Activated naive CD8-positive, alpha-beta T cell treated with anti-CD3 and anti-CD28 coated beads, Interleukin-2, amount 10 ng/mL, durations not matched to agents 7 days and 5 days (primary cell): Measurements from ENCODE around the gene ZNF324B. TPM values are rescaled to one million over a fixed set of nuclear protein-coding genes. Genes with fewer than 3 reads are reported as not detected.
A peak's percentile ranks its signal among the peaks of the same experiment; 100 is the strongest.
"Not testable (repeated sequence)": the region's sequence is repeated elsewhere in the genome, so short reads cannot be mapped to it uniquely, and the experiment has no call there.

Experiments
- ATAC-seq: fragments of 150-1000 bp; cut with Tn5 transposase; one replicate; pipeline ENCODE4 v1.10.0; 2021; ENCODE audit warnings: low read depth, moderate library complexity
- POLR2A ChIA-PET: fragments of 350-600 bp; sonication (Branson Sonifier 250); formaldehyde crosslinking; loops from one replicate; lab custom pipeline; 2021; ENCODE audit warnings: antibody characterized with exemption; lab: Charles Lee
- DNase-seq: peaks from one replicate; pipeline ENCODE4 v3.0.0; 2021
- H3K27ac Mint-ChIP-seq: one replicate; pipeline ENCODE4 v1.8.0; 2022; ENCODE audit warnings: mild to moderate bottlenecking, mixed read lengths
- H3K27me3 Mint-ChIP-seq: one replicate; pipeline ENCODE4 v1.8.0; 2022; ENCODE audit warnings: mild to moderate bottlenecking, moderate library complexity, mixed read lengths
- H3K36me3 Mint-ChIP-seq: one replicate; pipeline ENCODE4 v1.8.0; 2021; ENCODE audit warnings: mild to moderate bottlenecking, mixed read lengths
- H3K4me1 Mint-ChIP-seq: one replicate; pipeline ENCODE4 v1.8.0; 2021; ENCODE audit warnings: mixed read lengths
- H3K4me3 Mint-ChIP-seq: one replicate; pipeline ENCODE4 v1.8.0; 2022; ENCODE audit warnings: mild to moderate bottlenecking, moderate library complexity, mixed read lengths
- H3K9me3 Mint-ChIP-seq: one replicate; pipeline ENCODE4 v1.8.0; 2021; ENCODE audit warnings: mixed read lengths
- total RNA-seq, 2 experiments: library from RNA; stranded (reverse); gene quantifications; one replicate each; pipeline ENCODE4 v1.2.3, GENCODE V29; 2021

Gene ZNF324B
- total RNA-seq, 2 experiments from 2014 or later = 11.6 to 13.9 TPM

GRCh38 chr19:58434217-58434616 is 17.2 kb upstream of the ZNF324B start:
- H3K27me3 Mint-ChIP-seq = no peaks in the 10 kb centered on the region
- POLR2A ChIA-PET = interaction anchor here (1.1 kb wide), 1 partner anchor 12 kb away, joined by 3 read pairs; no protein-coding TSS in a partner anchor
- ATAC-seq (no peak), DNase-seq (no peak)
- H3K36me3 Mint-ChIP-seq = peaks cover 85% of the 10 kb centered on the region
- H3K27ac Mint-ChIP-seq = no peak overlapping the region
- H3K9me3 Mint-ChIP-seq = peaks cover 45% of the 10 kb centered on the region
- H3K4me3 Mint-ChIP-seq = no peak overlapping the region
- H3K4me1 Mint-ChIP-seq = peaks cover 9% of the 10 kb centered on the region

- Mint-ChIP-seq H3K4me3 (peak within 1 kb of the TSS; percentile 98), H3K4me1 (peaks cover 21% of the 10 kb centered on the region), H3K9me3 (peaks cover 40% of the 10 kb centered on the region), H3K36me3 (peaks cover 45% of the 10 kb centered on the region), H3K27ac (peak within 1 kb of the TSS; percentile 96), H3K27me3 (no peaks in the 10 kb centered on the region)
- peak; percentile 89 for DNase-seq
- peak; percentile 98 for ATAC-seq
- POLR2A ChIA-PET = interaction anchor here (0.6 to 1.3 kb wide), 8 partner anchors 11 to 211 kb away, joined by 3 to 5 read pairs (median 3); partner anchors contain the start of genes ERVK3-1, ZNF324B, ZNF544 and ZNF584
Observed at GRCh38 chr19:58439576-58440554, 11.6 kb upstream of the ZNF324B start, which contains the start of gene ZNF132. Gene ZNF132 (minus strand): TSS chr19:58440153. CDS start chr19:58439821, 332 bp downstream.

DNA sequence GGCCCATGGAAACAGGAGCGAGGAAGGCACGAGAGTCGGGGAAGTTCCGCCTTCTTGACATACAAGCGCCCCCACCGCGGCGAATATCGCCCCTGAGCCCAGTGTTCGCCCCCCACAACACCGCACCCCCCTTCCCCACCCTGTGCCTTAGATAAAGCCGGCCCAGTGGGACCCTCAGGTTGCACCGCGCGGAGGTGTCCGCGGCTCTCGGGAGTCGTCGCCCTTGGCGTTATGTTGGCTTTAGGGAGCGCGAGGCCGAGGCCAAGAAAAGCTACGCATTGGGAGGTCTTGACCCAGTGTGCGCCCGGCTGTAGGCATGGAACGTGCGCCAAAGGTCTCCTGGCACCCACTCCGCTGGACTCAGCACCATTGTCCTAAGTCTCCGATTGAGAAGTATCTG is 10.9 kb upstream of the ZNF324B start:
- peaks cover 21% of the 10 kb centered on the region for H3K4me1 Mint-ChIP-seq
- no peak for DNase-seq
- ATAC-seq = peak; percentile 1
- POLR2A ChIA-PET = interaction anchor here (0.6 to 1.3 kb wide), 7 partner anchors 11 to 212 kb away, joined by 3 to 5 read pairs (median 3); partner anchors contain the start of genes CHMP2A, ZNF324B, ZNF544 and ZNF584
- peak overlapping the region; percentile 98 for H3K4me3 Mint-ChIP-seq
- H3K36me3 Mint-ChIP-seq = peaks cover 38% of the 10 kb centered on the region
- H3K9me3 Mint-ChIP-seq = peaks cover 35% of the 10 kb centered on the region
- H3K27ac Mint-ChIP-seq = peak overlapping the region; percentile 96
- H3K27me3 Mint-ChIP-seq = no peaks in the 10 kb centered on the region

GRCh38 chr19:58442986-58443385 is 8.4 kb upstream of the ZNF324B start:
- Mint-ChIP-seq H3K9me3 (peaks cover 23% of the 10 kb centered on the region), H3K36me3 (peaks cover 17% of the 10 kb centered on the region), H3K4me1 (peaks cover 18% of the 10 kb centered on the region)
- H3K27ac Mint-ChIP-seq, H3K4me3 Mint-ChIP-seq, ATAC-seq, H3K27me3 Mint-ChIP-seq, DNase-seq: not testable (repeated sequence)
- POLR2A ChIA-PET = interaction anchor here (0.9 kb wide), 1 partner anchor 23 kb away, joined by 3 read pairs; the partner anchor contains the start of gene ZNF324

DNA sequence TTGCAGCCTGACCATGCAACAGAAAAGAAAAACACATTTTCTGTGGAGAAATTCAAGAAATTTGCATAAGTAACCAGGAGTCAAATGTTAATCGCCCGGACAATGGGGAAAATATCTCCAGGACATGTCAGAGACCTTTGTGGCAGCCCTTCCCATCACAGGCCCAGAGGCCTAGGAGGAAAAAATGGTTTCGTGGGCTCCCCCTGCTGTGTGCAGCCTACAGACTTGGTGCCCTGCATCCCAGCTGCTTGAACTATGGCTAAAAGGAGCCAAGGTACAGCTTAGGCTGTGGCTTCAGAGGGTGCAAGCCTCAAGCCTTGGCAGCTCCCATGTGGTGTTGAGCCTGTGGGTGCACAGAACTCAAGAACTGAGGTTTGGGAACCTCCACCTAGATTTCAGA is 2.6 kb upstream of the ZNF324B start:
- H3K27ac Mint-ChIP-seq, H3K27me3 Mint-ChIP-seq, ATAC-seq, H3K4me3 Mint-ChIP-seq, POLR2A ChIA-PET, H3K36me3 Mint-ChIP-seq, DNase-seq: not testable (repeated sequence)
- Mint-ChIP-seq H3K4me1 (peaks cover 12% of the 10 kb centered on the region), H3K9me3 (peaks cover 15% of the 10 kb centered on the region)

GRCh38 chr19:58449980-58450379 is 1.4 kb upstream of the ZNF324B start:
- H3K27me3 Mint-ChIP-seq, ATAC-seq, H3K4me3 Mint-ChIP-seq, POLR2A ChIA-PET, H3K36me3 Mint-ChIP-seq, DNase-seq, H3K27ac Mint-ChIP-seq: not testable (repeated sequence)
- Mint-ChIP-seq H3K4me1 (peaks cover 12% of the 10 kb centered on the region), H3K9me3 (peaks cover 13% of the 10 kb centered on the region)

DNA sequence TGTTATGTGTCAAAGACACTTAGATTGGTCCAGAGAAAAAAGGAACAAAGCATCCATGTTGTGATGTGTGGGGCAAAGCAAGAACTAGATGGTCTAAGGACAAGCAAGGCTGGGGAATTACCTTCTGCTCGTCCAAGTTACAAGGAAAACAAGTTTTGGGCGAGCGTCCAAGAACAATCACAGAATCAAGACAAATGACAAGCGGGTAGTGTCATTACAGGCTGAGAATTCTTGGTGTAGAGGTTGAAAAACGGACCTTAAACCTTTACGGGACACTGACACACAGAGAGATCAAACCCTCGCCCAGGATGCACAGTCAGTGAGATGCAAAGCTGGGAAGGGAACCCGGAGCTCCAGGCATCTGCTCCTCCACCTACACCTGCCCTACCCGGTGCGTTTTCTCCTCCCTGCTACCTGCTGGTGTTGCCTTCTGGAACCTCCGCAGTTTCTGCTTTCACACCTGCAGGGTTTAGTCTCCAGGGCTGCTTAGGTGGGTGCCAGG is 515 bp upstream of the ZNF324B start:
- Mint-ChIP-seq H3K27me3 (peaks cover 7% of the 10 kb centered on the region), H3K9me3 (peaks cover 13% of the 10 kb centered on the region), H3K4me3 (peak overlapping the region; percentile 87), H3K36me3 (peaks cover 7% of the 10 kb centered on the region), H3K27ac (no peak overlapping the region), H3K4me1 (peaks cover 12% of the 10 kb centered on the region)
- DNase-seq (no peak), ATAC-seq (no peak)
- POLR2A ChIA-PET = interaction anchor here (0.8 to 1.5 kb wide), 7 partner anchors 10 to 222 kb away, joined by 3 to 5 read pairs (median 4); partner anchors contain the start of genes CHMP2A, ZBTB45, ZNF132 and ZNF497

GRCh38 chr19:58453743-58454142 is 2.3 kb downstream of the ZNF324B start:
- peak overlapping the region; percentile 5 for H3K4me3 Mint-ChIP-seq

GRCh38 chr19:58455306-58455705 is 3.9 kb downstream of the ZNF324B start:
- H3K4me1 Mint-ChIP-seq = peaks cover 12% of the 10 kb centered on the region
- POLR2A ChIA-PET = no interaction called here

More at GRCh38 chr19:58453743-58454142, 2.3 kb downstream of the ZNF324B start:
- Mint-ChIP-seq H3K9me3 (peaks cover 6% of the 10 kb centered on the region), H3K4me1 (peaks cover 12% of the 10 kb centered on the region), H3K27me3 (peaks cover 3% of the 10 kb centered on the region), H3K36me3 (peaks cover 11% of the 10 kb centered on the region), H3K27ac (no peak overlapping the region)
- ATAC-seq (no peak), DNase-seq (no peak)
- POLR2A ChIA-PET = no interaction called here

DNA sequence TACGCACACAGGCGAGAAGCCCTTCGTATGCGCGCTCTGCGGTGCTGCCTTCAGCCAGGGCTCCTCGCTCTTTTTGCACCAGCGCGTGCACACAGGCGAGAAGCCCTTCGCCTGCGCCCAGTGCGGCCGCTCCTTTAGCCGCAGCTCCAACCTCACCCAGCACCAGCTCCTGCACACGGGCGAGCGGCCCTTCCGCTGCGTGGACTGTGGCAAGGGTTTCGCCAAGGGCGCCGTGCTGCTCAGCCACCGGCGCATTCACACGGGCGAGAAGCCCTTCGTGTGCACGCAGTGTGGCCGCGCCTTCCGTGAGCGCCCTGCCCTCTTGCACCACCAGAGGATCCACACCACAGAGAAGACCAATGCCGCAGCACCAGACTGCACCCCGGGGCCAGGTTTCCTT is 4.7 kb downstream of the ZNF324B start:
- Mint-ChIP-seq H3K27me3 (no peaks in the 10 kb centered on the region), H3K27ac (no peak overlapping the region), H3K9me3 (no peaks in the 10 kb centered on the region), H3K4me1 (peaks cover 9% of the 10 kb centered on the region), H3K4me3 (no peak overlapping the region), H3K36me3 (peaks cover 13% of the 10 kb centered on the region)
- ATAC-seq (no peak), DNase-seq (no peak)
- POLR2A ChIA-PET = no interaction called here

More at GRCh38 chr19:58455306-58455705, 3.9 kb downstream of the ZNF324B start:
- Mint-ChIP-seq H3K36me3 (peaks cover 13% of the 10 kb centered on the region), H3K9me3 (no peaks in the 10 kb centered on the region), H3K4me3 (no peak overlapping the region), H3K27ac (no peak overlapping the region), H3K27me3 (no peaks in the 10 kb centered on the region)
- ATAC-seq (no peak), DNase-seq (no peak)

GRCh38 chr19:58460039-58460438 is 8.6 kb downstream of the ZNF324B start:
- Mint-ChIP-seq H3K4me1 (no peaks in the 10 kb centered on the region), H3K27me3 (no peaks in the 10 kb centered on the region), H3K36me3 (peaks cover 11% of the 10 kb centered on the region), H3K4me3 (no peak overlapping the region), H3K27ac (no peak overlapping the region), H3K9me3 (no peaks in the 10 kb centered on the region)
- DNase-seq (no peak), ATAC-seq (no peak)
- POLR2A ChIA-PET = interaction anchor here (0.6 to 0.8 kb wide), 2 partner anchors 20 to 30 kb away, joined by 3 to 7 read pairs; partner anchors contain the start of gene ZNF132

- H3K9me3 Mint-ChIP-seq = no peaks in the 10 kb centered on the region
- peak; percentile 16 for ATAC-seq
- DNase-seq = no peak
- POLR2A ChIA-PET = interaction anchor here (0.6 to 2.0 kb wide), 3 partner anchors 9 to 236 kb away, joined by 3 to 11 read pairs (median 3); partner anchors contain the start of gene ZNF446
- no peak overlapping the region for H3K27ac Mint-ChIP-seq
- H3K4me3 Mint-ChIP-seq = peak overlapping the region; percentile 86
- no peaks in the 10 kb centered on the region for H3K36me3 Mint-ChIP-seq
- H3K4me1 Mint-ChIP-seq = peaks cover 16% of the 10 kb centered on the region
- no peaks in the 10 kb centered on the region for H3K27me3 Mint-ChIP-seq
Observed at GRCh38 chr19:58466089-58466759, 14.8 kb downstream of the ZNF324B start.
